ENCODE results near the gene TRIM43B.
"Not testable (repeated sequence)": the region's sequence is repeated elsewhere in the genome, so short reads cannot be mapped to it uniquely, and the experiment has no call there.

The TRIM43B gene

DNA sequence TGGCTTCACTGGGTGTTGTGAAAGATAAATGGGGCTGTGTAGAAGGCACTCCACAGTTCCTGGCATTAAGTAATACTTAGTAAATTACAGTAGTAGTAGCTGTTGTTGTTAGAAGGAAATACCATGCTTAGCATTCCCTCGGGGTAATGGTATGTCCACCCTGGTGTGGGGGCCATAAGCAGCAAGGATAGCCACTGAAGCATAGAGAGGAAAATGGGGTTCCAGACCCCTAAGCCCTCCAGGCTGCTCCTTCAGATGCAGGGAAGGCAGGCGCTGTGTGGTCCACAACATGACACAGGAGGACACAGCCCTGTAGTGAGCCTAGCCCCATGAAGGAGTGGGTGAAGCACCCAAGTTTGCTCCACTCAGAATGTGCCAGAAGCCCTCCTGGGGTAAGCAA, 50.6 kb downstream of the TRIM43B start:
- not testable (repeated sequence) for DNase-seq (ENCODE audit: low read depth in 2 of 2)

DNA sequence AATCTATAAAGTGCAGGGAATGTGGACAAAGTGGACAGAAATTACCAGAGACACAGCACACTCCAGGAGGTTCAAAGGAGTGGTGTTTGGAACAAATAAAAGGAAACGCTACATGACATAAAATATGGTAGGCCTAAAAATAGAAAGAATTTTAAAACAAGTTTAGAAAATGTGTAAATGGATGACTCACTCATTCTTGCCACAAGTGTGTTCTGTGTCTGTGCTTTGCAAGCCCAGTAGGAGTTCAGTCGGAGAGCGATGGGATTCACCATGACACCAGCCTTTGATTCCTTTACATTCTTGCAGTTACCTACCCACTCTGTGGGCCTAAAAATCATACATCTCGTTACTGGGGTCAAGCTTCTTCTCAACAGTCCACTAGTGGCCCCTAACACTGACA, 51.2 kb downstream of the TRIM43B start:
- not testable (repeated sequence) for DNase-seq (ENCODE audit: low read depth in 2 of 2)

DNA sequence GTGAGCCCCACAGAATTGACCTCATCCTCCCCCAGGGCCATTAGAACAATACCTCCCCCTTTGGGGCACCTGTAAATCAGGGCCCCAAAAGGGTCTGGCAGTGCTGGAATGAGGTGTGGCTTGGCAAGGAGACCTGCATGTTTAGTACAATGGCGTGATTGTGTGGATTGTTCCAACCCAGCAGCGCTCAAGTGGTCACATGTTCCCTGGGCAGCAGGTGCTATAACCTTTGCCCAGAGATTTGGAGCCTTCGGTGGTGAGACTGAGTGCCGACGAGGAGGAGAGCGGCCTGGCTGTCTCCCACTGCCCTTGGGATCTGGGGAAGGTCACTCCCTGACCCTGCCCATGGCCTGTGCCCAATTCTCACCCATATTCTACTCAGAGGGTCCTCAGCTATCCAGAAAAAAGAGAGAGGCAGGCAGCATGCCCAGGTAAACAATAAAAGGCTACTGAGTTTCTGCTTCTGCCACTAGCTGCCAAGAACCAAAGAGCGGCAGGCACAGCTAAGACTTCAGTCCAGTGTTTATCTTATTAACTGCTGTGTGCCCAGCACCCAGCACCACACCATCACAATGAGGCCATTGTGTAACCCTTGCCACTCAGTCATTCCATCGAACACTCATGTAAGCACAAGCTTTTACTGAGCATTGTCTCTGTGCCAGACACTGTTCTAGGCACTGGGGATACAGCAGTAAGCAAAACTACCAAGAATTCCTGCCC, 54.6 kb downstream of the TRIM43B start:
- DNase-seq (ENCODE audit: low read depth in 2 of 2): not testable (repeated sequence)

DNA sequence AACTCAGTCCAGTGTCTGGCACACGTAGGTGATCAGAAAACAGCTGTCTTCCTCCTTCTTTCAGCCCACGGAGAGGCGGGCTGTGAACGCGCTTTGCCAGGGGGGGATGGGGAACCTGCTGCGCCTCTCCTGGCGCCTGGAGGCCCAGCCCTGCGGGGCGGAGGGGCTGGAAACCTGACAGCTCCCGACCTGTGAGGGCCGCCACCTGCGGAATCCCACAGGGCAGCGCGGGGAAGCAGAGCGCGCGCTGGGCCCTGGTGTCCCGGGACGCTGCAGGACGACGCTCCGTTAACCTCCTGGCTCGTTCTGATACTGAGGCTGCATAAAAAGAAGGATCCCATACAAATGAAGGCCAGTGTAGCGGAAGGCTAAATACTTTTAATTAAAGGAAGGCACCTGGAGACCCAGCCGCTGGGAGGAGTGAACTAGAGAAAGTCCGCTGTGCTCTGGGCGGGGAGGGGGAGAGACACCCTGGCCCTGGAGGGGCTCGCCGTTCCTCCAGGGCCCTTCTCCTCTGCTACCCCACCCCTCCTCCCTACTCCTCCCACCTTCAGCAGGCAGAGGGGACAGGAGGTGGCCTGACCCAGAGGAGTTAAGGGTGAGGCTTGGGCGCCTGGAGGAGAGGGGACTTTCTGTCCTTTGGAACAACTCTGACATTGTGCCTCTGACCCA, 57.2 kb downstream of the TRIM43B start:
- not testable (repeated sequence) for DNase-seq (ENCODE audit: low read depth in 2 of 2)
